ENCODE measurements around the gene SMIM22. TPM values are rescaled to one million over a fixed set of nuclear protein-coding genes. Genes with fewer than 3 reads are reported as not detected.

SMIM22 gene
- 10 to 100 TPM in 2 of 7 donors, 1 to 10 TPM in 2, not detected in 3; 1.5 to 30.9 (median 7.8) TPM for total RNA-seq
- polyA plus RNA-seq: not detected
- long read RNA-seq, donor 1: 0 reads
- long read RNA-seq, donor 2, partial matches to known transcripts: 53 of 100 reads
- long read RNA-seq, donor 2, other reads (novel, unspliced or antisense): 46 of 100 reads
- long read RNA-seq, donor 3, partial matches to known transcripts: 0 of 2 reads
- long read RNA-seq, donor 3, other reads (novel, unspliced or antisense): 0 of 2 reads

GRCh38 chr16:4795181-4795827, at the start of gene SMIM22:
Gene SMIM22 (plus strand): TSS chr16:4795369. CDS start chr16:4795735, 366 bp downstream.
- 62 to 69% (median 64%) methylated on average over 14 of the region's 14 CpGs for WGBS, 3 donors
- no peaks in the 10 kb centered on the region for H3K36me3 ChIP-seq
- TF ChIP-seq EP300 (IDR thresholded peaks at IDR 0.05): no peak
- no peak for TF ChIP-seq POLR2A (IDR thresholded peaks at IDR 0.05)
- no peaks in the 10 kb centered on the region for H3K4me1 ChIP-seq (ENCODE audit: insufficient read depth)
- no peak within 1 kb of the TSS for H3K4me3 ChIP-seq
- H3K27me3 ChIP-seq: no peaks in the 10 kb centered on the region
- intact Hi-C loops (cut with DNase I): no loop called here
- no peaks in the 10 kb centered on the region for H3K9me3 ChIP-seq
- no peak within 1 kb of the TSS for H3K27ac ChIP-seq
- no peak for DNase-seq

GRCh38 chr16:4746215-4746614, 49.0 kb upstream of the SMIM22 start:
- TF ChIP-seq POLR2A (IDR thresholded peaks at IDR 0.05): no peak
- no peak for TF ChIP-seq CTCF (IDR thresholded peaks at IDR 0.05)
- TF ChIP-seq EP300 (IDR thresholded peaks at IDR 0.05): no peak
- H3K27me3 ChIP-seq: no peaks in the 10 kb centered on the region
- no peak overlapping the region for H3K4me3 ChIP-seq
- H3K36me3 ChIP-seq: no peaks in the 10 kb centered on the region
- WGBS, 3 donors: 78 to 85% (median 78%) methylated on average over 8 of the region's 8 CpGs
- no peaks in the 10 kb centered on the region for H3K9me3 ChIP-seq
- peaks cover 11% of the 10 kb centered on the region for H3K4me1 ChIP-seq (ENCODE audit: insufficient read depth)
- intact Hi-C loops (cut with DNase I): loop anchor here in 1 of 4 donors (10.0 kb wide), 1 partner anchor 241 kb away; no protein-coding TSS in a partner anchor
- H3K27ac ChIP-seq: peak overlapping the region in 1 of 2 donors; percentile 49
- no peak for DNase-seq

- Histone ChIP-seq H3K9me3 (no peaks in the 10 kb centered on the region), H3K4me1 (ENCODE audit: insufficient read depth) (peaks cover 11% of the 10 kb centered on the region), H3K27ac (peak overlapping the region in 1 of 2 donors; percentile 49), H3K4me3 (no peak overlapping the region), H3K36me3 (no peaks in the 10 kb centered on the region), H3K27me3 (no peaks in the 10 kb centered on the region)
- TF ChIP-seq CTCF (IDR thresholded peaks at IDR 0.05): no peak
- TF ChIP-seq POLR2A (IDR thresholded peaks at IDR 0.05): no peak
- no peak for TF ChIP-seq EP300 (IDR thresholded peaks at IDR 0.05)
- 28 to 39% (median 34%) methylated on average over 15 of the region's 15 CpGs for WGBS, 3 donors
- intact Hi-C loops (cut with DNase I): loop anchor here in 1 of 4 donors (10.0 kb wide), 1 partner anchor 242 kb away; no protein-coding TSS in a partner anchor
- DNase-seq: peak in 4 of 5 donors; percentile 53 to 75 (median 63)
These were observed 48.1 kb upstream of the SMIM22 start for GRCh38 chr16:4746991-4747574.

- no peak for TF ChIP-seq POLR2A (IDR thresholded peaks at IDR 0.05)
- no peak for TF ChIP-seq EP300 (IDR thresholded peaks at IDR 0.05)
- TF ChIP-seq CTCF (IDR thresholded peaks at IDR 0.05): no peak
- Histone ChIP-seq H3K27me3 (no peaks in the 10 kb centered on the region), H3K36me3 (no peaks in the 10 kb centered on the region), H3K4me1 (ENCODE audit: insufficient read depth) (peaks cover 8% of the 10 kb centered on the region), H3K27ac (peak overlapping the region in 1 of 2 donors; percentile 49), H3K9me3 (no peaks in the 10 kb centered on the region), H3K4me3 (no peak overlapping the region)
- no peak for DNase-seq
- intact Hi-C loops (cut with DNase I): loop anchor here in 1 of 4 donors (10.0 kb wide), 1 partner anchor 243 kb away; no protein-coding TSS in a partner anchor
- 68 to 72% (median 70%) methylated on average over 14 of the region's 14 CpGs for WGBS, 3 donors
These were observed 47.1 kb upstream of the SMIM22 start for GRCh38 chr16:4747906-4748681.
